DMS153 treated with DMSO at 0.1 percent for 48 hours (cell line): ENCODE measurements around the gene SCAPER.
"Not testable (repeated sequence)": the region's sequence is repeated elsewhere in the genome, so short reads cannot be mapped to it uniquely, and the experiment has no call there.

Source experiments
- DNase-seq: peaks from one replicate; lab custom pipeline; 2025; ENCODE audit not compliant: unreplicated experiment; lab: John Stamatoyannopoulos, UW

SCAPER gene

DNA sequence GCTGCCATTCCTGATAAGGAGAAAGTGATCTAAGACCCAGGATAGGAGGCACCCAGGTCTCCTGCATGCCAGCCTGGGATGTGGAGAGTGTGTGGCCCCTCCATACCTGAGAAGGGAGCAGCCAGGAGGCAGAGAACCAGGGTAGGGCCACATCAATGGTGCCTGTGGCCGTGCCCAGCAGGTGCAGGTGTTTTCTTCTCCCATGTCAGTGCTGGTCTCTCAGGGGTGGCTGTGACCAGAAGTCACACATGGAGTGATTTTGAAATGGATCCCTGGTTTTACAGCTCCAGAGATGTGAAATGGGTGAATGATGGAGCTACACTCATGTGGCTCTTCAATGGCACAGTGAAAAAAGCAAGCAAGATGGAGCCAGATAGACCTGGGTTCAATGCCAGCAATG, 571.8 kb downstream of the SCAPER start:
- DNase-seq, result no peak

DNA sequence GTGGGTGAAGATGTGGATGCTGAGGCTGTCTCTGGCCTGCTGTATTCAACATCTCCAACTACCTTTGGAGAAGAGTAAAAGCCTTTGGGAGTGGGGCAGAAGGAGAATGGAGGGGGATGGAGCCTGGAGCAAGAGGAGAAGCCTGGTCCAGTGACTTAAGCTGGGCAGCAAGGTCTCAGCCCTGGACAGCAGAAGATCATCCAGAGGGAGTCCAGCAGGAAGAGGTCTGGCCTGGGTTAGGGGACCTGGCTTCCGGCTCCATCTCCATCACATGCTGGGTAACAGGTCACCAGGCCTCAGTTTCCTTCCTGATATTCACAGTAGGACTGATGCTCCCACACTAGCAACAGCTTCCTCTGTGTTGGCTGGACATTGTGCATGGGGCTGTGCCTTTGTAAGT, 572.3 kb downstream of the SCAPER start:
- DNase-seq, result no peak

DNA sequence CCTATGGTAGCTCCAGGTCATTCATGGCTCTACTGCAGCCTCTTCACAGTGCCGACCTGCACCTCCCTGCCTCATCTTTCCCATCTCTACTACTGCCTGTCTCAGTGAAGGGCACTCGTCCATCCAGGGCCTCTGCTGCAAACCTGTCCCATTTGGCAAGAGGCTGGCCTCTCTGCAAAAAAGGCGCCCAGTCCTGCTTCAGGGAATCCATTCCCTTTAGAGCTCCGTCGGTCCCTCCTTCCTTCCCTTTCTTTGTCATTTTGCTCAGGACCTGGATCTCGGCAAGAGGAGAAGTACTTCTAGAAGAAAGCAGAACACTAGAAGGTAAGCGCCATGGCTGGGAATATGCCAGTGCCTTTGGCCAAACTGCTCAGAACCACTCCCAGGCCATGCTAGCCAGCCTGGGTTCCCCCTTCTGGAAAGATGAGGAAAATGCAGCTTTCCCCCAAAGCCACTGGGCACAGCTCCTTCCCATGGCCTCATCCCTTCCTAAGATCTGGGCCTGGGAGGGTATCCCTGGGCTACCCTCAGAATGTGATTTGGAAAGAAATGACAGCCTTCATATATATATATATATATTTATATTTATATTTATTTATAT, 575.0 kb downstream of the SCAPER start:
- no peak for DNase-seq

DNA sequence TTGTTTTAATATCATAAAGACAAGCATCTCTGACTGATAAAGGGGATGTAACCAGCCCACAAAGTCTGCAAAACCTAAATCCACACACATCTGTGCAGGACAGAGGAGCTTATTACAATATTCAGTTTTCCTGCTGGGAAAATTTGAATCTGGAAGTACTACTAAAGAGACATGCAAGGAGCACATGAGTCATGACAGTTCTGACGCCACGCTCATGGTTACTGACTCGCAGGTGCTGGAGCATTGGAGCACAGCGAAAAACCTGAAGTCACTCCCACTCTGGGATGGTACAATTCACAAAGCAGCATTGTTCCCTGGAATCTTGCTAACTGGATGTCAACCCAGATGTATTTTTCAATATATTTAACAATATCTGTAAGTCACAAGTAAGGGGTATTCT, 576.2 kb downstream of the SCAPER start:
- DNase-seq, result no peak

DNA sequence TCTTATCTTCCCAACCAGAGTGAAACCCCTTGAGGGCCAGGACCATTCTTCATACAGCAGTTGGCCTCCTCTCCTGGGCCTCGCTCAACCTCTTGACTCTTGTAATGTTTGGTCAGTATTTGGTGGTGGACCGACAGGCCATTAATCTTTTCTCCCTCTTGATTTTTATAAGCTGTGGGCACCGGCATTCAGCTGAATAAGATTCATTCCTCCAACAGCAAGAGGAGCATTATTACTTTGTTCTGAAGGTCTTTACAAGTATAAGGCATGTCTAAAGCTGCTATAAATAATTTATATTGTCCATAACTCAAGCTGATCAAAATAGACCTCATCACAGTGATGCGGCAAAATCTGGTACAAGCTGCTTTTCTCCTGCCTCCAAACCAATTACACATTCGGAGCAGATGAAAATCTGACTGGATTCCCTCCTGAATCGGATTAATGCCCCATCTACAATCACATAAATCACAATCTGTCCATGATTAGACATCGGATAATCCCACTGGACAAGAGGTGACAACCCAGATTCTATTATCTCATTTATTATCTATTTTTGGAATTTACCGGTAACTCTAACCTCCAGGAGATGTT, 576.9 kb downstream of the SCAPER start:
- DNase-seq, result no peak

DNA sequence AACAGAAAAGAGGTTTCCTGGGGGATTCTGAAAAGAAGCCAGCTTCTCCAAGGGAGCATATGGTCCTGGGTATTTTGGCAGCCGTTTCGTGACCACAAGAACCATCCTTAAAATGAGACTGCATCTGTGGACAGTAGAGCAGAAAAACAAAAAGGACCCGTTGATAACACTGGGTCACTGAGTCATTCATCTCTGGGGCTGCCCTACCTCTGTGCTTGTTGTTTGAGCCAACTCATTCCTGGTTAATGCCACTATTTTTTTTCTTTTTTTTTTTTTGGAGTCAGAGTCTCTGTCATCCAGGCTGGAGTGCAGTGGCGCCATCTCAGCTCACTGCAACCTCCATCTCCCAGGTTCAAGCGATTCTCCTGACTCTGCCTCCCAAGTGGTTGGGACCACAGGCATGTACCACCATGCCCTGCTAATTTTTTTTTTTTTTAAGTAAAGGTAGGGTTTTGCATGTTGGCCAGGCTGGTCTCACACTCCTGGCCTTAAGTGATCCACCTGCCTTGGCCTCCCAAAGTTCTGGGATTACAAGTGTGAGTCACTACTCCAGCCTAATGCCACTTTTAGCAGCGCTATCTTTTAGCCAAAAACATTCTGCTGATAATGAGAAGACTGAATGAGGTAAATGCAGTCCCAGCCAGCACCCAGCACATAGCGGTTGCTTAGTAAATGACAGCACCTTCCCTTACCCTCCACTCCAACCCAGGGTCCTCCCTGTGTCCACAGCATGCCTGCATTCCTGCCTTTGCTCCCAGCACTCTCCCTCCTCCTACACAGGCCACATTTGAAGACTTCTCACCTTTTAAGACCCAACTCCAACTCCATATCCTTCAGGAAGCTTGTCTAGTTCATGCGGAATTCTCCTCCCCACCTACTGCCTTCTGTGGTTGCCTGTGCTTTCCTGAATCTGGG, 577.7 kb downstream of the SCAPER start:
- no peak for DNase-seq

DNA sequence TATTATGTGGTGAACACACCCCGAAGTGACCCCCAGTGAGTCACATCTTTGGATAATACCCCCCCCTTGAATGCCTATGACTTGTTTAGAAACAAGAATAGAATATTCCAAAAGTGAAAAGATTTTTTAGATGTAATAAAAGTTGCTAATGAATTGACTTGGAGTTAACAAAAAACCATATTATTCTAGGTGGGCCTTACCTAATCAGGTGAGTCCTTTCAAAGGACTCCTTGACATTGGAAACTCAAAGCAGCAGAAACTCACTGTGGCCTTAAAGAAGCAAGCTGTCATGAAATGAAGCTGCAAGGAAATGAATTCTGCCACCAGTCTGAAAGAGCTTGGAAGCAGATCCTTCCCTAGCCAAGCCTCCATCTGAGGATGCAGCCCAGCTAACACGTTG, 579.4 kb downstream of the SCAPER start:
- DNase-seq, result no peak

DNA sequence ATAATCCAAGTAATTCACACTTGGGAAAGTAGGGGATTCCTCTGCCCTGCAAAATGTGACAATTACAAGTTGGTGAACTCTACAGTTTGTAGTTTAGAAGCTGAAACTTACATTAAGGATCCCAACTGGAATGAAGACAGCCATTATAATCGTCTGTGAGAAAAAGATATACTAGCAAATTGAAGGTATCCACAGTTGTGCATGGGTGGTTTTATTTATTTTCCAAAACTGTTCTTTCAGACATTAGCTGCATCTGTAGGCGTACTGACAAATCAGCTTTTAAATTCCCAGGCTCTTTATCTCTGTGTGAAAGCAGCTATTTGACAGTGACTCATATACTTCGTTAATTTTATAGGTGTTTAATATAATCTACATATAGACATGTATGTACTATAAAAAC, 581.1 kb downstream of the SCAPER start:
- no peak for DNase-seq

DNA sequence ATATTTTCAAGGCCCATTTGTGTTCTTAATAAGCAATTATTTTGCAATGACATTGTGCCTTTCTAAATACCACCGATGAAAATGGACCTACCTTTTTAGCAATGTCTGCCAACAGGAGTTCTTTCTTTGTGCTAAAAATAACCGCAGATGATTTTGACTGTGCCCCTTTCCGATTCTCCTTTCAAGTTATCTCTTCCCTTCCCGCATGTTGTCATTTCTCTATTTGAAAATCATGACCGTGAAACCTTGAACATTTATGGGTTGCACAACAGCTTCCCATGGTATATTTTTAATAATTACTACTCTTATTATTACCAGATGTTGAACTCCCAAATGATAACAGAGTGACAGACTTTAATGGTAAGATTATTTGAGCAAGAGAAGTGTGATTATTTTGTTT, 583.5 kb downstream of the SCAPER start:
- DNase-seq, result no peak

DNA sequence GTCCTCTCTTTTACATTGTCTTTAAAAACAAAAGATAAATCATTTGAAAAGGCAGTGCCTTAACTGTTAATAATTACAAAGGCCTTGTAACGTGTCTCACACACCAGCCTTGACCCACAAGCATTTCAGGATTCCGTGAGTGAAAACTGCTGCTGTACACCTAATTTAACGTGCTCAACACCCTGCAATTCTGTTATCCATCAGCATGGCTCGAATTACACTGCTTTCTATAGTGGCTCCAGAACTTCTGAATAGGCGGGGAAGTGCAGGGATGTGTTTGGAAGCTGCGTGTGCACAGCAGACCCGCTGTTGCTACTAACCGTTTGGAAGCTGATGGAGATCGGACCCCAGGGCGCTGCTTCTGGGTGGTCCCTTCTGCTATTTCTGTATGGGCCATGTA, 584.0 kb downstream of the SCAPER start:
- no peak for DNase-seq

DNA sequence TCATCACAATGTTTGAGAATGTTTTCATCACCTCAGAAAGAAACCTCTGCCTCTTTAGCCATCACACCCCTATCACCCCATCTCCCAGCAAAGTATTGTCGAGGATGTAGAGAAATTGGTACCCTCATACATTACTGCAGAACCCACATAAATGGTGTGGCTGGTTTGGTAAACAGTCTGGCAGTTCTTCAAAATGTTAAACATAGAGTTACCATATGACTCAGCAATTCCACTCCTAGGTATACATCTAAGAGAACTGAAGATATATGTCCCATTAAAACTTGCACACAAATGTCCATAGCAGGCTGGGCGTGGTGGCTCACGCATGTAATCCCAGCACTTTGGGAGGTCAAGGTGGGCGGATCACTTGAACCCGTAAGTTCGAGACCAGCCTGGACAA, 585.1 kb downstream of the SCAPER start:
- DNase-seq, result no peak

DNA sequence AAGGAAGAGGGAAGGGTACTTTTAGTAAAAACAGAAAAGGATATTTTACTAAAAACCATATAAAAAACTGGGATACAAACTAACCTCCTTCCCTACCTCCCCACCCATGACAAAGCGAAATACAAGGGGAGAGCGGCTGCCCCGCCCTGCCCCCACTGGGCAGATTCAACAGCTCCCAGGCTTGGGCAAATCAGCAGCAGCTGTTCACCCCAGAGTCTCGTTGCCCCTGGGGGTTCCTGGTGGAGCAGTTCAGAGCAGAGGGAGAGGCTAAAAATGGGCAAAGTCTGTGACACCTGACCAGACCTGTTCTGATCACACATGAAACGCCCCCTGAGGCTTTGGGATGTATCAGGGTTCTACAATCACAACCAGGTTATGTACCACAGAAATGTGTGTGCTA, 591.4 kb downstream of the SCAPER start:
- DNase-seq, result no peak

DNA sequence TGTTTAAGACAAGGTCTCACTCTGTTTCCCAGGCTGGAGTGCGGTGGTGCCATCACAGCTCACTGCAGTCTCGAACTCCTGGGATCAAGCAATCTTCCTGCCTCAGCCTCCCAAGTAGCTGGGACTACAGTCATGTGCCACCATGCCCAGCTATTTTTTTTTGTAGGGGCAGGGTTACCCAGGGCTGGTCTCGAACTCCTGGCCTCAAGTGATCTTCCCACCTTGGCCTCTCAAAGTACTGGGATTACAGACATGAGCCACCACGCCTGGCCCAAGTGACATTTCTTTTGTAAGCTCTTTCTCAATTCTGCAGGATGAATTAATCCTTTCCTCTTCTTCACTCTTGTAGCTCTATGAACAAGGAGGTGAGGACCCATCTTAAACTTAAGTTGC, 592.0 kb downstream of the SCAPER start:
- not testable (repeated sequence) for DNase-seq

DNA sequence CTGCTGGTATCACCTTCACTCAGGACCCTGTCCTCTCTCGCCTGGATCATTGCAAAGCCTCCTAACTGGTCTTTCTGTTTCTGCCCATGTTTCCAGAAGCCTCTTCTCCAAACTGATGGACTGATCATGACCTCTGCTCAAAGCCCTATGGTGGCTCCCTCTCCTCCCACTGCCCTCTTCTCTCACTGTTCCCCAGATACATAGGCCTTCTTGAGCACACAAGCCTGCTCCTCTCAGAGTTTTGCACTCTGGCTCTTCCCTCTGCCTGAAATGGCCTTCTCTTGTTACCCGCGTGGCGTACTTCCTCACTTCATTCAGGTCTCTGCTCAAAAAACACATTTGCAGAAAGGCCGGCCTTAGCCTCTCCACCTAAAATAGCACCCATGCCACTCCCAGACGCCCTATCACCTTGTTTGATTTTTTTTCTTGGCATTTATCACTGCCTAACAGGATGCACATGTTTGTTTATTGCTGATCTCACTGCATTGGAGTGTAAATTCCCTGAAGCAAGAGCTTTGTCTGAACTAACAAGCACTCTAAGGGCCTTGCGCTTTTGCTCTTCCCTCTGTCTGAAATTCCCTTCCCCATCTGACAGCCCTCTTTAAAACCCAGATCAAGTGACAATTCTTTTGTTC, 592.5 kb downstream of the SCAPER start:
- DNase-seq, result peak; percentile 3

DNA sequence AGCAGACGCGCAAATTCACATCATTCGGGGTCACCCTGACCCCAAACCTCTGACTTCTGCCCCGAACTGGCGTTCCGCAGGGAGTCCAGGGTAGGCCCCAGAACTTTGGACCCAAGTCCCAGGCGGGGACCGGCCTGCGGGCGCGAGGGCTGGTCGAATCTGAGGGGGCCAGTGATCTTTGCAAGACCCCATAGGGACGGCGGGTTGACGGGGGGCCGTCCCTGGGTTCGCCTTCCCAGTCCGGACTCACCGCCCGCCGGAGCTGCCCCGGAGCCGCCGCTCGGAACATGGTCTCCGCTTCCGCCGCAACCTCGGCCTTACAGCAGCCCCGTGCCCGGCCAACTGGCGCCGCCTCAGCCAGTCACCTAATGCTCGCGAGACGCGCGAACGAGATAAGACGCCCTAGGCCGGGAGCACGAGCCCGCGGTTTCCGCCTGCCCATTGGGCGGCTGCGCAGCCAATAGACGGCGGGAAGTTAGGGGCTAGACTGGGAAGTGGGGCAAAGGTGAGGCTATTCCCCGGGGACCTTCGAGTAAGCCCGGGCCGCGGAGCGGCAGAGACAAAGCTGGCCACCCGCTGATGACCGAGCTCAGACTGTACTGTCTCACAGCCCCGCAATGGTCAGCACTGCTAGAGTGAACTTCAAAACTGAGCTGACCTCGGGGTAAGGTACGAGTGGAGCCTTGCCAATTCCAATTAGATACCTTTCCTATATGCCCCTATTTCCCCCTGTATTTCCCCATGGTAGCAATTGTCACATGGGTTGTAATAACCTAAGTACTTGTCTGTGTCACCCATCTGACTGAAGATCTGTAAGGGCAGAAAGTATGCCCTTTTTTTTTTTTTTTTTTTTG, 593.8 kb downstream of the SCAPER start, which contains the start of gene ETFA:
ETFA (minus strand) TSS at position 370 of the 854 bp plus-strand sequence; CDS start at position 289, 81 bp downstream.
- DNase-seq, result peak; percentile 66

DNA sequence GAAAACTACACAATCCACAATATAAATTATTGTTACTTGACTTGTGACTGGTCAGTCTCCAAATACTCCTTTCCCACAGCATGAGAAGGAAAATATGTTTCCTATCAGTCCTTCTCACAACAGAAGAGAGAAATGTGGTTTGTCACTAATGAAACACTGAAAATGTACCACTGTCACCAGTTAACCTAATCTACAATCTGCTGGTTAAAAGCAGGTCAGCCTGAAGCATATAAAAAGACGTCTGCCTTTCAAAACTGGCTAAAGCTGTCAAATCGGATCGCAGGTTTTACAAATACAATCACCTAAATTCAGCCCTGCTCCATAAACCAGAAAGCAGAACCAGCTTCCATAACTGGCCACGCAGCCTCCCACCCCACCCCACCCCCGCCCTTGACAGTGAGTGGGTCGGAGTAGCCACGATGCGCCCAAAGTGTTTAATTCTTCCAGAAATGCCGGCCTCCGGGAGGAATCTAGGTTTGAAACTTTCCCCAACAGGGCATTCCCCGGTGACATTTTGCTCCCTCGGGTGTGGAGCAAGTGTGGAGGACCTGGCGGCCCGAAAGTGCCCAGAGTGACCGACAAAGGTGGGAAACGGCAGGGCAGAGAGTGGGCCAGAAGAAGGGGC, 594.6 kb downstream of the SCAPER start:
- no peak for DNase-seq

DNA sequence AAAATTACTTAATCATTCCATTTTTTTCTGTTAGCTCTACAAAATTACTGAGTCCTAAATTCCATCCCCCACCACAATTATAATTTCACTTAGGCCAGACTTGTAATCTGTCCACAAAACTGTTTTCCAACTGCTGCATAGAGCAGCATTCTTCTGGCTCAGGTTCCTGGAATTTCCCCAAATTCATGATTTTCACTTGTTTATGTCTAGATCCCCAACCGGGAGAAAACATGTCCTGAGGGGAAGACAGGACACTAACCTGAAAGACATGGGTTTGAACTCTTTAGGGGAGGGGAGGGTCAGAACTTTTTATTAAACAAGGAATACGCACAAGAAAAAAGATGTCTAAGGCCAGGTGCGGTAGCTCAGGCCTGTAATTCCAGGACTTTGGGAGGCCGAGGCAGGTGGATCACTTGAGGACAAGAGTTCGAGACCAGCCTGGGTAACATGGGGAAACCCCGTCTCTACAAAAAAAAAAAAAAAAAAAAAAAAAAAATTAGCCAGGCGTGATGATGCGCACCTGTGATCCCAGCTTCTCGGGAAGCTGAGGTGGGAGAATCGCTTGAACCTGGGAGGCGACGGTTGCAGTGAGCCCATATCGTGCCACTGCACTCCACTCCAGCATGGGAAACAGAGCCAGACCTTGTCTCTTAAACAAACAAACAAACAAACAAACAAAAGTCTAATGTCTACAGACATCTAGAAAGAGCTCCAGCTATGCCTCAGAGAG, 595.4 kb downstream of the SCAPER start:
- DNase-seq, result no peak

DNA sequence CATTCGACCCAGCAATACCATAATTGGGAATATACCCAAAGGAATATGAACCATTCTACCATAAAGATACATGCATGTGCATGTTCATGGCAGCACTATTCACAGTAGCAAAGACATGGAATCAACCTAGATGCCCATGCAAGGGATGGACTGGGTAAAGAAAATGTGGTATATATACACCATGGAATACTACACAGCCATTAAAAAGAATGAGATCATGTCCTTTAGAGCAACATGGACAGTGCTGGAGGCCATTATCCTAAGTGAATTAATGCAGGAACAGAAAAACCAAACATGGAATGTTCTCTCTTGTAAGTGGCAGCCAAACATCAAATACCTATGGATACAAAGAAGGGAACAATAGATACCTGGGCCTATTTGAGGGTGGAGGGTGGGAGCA, 601.2 kb downstream of the SCAPER start:
- DNase-seq, result no peak

DNA sequence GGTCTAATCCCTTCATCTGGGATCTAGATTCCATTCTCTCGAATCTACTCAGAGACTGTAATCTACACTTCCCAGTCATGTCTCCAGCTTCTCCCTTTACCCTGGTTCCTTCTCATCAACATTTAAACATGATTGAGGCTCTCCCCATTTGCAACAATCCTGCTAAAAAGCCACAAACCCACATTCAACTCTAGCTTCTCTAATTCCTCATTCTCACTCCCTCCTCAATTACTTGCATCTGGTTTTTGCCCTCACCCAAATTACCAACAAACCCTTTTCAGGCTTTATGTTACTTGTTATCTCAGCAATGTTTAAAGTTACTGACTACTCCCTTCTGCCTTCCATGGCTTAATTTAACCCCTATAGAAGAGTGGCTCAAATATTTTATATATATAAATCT, 605.4 kb downstream of the SCAPER start:
- DNase-seq, result no peak

DNA sequence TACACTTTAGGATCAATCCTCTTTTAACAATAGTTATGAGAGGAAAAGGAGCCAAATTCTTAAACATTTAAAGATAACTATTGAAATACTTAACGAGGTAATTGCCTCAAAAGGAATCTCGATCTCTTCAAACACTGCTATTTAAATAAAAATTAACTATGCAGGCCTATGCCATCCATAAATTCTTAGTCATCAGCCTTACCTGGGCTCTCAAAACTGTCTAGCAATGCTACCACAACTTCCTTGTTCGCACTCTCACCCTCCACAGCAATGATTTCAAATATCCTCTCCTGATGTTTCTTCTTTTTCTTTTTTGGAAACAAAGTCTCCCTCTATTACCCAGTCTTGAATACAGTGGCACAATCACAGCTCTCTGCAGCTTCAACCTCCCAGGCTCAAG, 606.2 kb downstream of the SCAPER start:
- DNase-seq, result no peak
